ENCODE data around the gene DPP10.

DNA sequence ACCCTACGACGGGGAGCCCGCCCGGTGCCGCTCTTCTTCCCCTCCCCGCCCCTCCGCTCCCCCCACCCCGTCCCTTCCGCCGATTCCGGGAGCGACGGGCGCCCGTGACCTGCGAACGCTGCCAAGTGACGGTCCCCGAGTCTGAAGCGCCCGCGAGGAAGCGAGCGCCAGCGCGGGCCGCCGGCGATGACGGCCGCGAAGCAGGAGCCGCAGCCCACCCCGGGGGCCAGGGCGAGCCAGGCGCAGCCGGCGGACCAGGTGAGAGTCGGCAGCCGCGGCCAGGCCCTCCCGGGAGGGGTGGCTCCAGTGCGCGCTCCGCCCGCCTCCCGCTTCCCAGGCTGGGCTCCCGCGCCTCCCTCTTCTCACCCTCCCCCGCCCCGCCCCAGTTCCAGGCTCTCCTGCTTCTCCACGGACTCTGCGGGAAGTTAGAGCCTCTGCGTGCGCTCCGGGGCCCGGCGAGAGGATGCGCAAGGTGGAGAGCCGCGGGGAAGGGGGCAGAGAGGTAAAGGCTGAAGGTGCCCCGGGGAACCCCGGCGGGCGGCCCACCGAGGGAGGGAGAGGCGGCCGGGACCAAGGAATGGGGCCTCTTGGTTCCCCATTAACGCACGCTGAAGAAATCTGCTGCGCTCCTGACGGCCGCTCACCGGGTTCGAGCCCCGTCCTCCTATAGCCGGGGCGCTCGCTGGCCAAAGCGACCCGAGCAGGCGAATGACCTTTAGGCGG, 719.5 kb downstream of the DPP10 start:
- TF ChIP-seq, protein P1, sequence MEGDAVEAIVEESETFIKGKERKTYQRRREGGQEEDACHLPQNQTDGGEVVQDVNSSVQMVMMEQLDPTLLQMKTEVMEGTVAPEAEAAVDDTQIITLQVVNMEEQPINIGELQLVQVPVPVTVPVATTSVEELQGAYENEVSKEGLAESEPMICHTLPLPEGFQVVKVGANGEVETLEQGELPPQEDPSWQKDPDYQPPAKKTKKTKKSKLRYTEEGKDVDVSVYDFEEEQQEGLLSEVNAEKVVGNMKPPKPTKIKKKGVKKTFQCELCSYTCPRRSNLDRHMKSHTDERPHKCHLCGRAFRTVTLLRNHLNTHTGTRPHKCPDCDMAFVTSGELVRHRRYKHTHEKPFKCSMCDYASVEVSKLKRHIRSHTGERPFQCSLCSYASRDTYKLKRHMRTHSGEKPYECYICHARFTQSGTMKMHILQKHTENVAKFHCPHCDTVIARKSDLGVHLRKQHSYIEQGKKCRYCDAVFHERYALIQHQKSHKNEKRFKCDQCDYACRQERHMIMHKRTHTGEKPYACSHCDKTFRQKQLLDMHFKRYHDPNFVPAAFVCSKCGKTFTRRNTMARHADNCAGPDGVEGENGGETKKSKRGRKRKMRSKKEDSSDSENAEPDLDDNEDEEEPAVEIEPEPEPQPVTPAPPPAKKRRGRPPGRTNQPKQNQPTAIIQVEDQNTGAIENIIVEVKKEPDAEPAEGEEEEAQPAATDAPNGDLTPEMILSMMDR (IDR thresholded peaks at IDR 0.05), result no peak
- TF ChIP-seq EP300 (IDR thresholded peaks at IDR 0.05), result no peak
- no peak for TF ChIP-seq POLR2A (IDR thresholded peaks at IDR 0.05)
